ENCODE data around the gene ZNF565.

Gene ZNF565

GRCh38 chr19:36160821-36161596 lies 53.5 kb downstream of the ZNF565 start:
- Histone ChIP-seq H3F3A (ENCODE audit: low read depth) (no peaks in the 10 kb centered on the region), H3K36me3 (ENCODE audit: insufficient read depth, low read length) (no peaks in the 10 kb centered on the region), H3K4me1 (ENCODE audit: insufficient read depth, low read length, poor library complexity, severe bottlenecking) (no peaks in the 10 kb centered on the region), H3K9ac (ENCODE audit: low read depth, low read length, poor library complexity, severe bottlenecking) (no peak overlapping the region), H2AFZ (ENCODE audit: low read length) (no peak overlapping the region), H3K4me3 (ENCODE audit: low read length, poor library complexity, severe bottlenecking) (no peak overlapping the region), H3K79me2 (ENCODE audit: insufficient read depth, low read length) (no peaks in the 10 kb centered on the region), H3K4me2 (ENCODE audit: low read depth, low read length, poor library complexity, severe bottlenecking) (no peak overlapping the region), H4K20me1 (ENCODE audit: insufficient read depth, low read length, poor library complexity, severe bottlenecking) (no peaks in the 10 kb centered on the region), H3K27me3 (ENCODE audit: insufficient read depth, low read length, poor library complexity, severe bottlenecking) (no peaks in the 10 kb centered on the region), H3K9me2 (replicated peaks; ENCODE audit: low read depth, low read length) (no peaks in the 10 kb centered on the region), H3K9me3 (ENCODE audit: insufficient read depth, low read depth, low read length) (no peaks in the 10 kb centered on the region)
- TF ChIP-seq CTCF (conservative IDR thresholded peaks at IDR 0.05; ENCODE audit: low read length) = no peak
- TF ChIP-seq EZH2phosphoT487 (IDR thresholded peaks at IDR 0.05; ENCODE audit: borderline replicate concordance) = no peak

- no peaks in the 10 kb centered on the region for H3K79me2 ChIP-seq (ENCODE audit: insufficient read depth, low read length)
- H2AFZ ChIP-seq (ENCODE audit: low read length) = no peak overlapping the region
- peaks cover 22% of the 10 kb centered on the region; the same call in 1 of the 2 replicates for H3K36me3 ChIP-seq (ENCODE audit: insufficient read depth, low read length)
- H3K4me2 ChIP-seq (ENCODE audit: low read depth, low read length, poor library complexity, severe bottlenecking) = no peak overlapping the region
- no peaks in the 10 kb centered on the region for H3K9me3 ChIP-seq (ENCODE audit: insufficient read depth, low read depth, low read length)
- TF ChIP-seq EZH2phosphoT487 (IDR thresholded peaks at IDR 0.05; ENCODE audit: borderline replicate concordance) = no peak
- peaks cover 3% of the 10 kb centered on the region for H4K20me1 ChIP-seq (ENCODE audit: insufficient read depth, low read length, poor library complexity, severe bottlenecking)
- H3K27me3 ChIP-seq (ENCODE audit: insufficient read depth, low read length, poor library complexity, severe bottlenecking) = no peaks in the 10 kb centered on the region
- no peaks in the 10 kb centered on the region for H3F3A ChIP-seq (ENCODE audit: low read depth)
- H3K9ac ChIP-seq (ENCODE audit: low read depth, low read length, poor library complexity, severe bottlenecking) = no peak overlapping the region
- no peaks in the 10 kb centered on the region for H3K9me2 ChIP-seq (replicated peaks; ENCODE audit: low read depth, low read length)
- H3K4me3 ChIP-seq (ENCODE audit: low read length, poor library complexity, severe bottlenecking) = no peak overlapping the region
- no peaks in the 10 kb centered on the region for H3K4me1 ChIP-seq (ENCODE audit: insufficient read depth, low read length, poor library complexity, severe bottlenecking)
Measured at GRCh38 chr19:36153126-36153525, 61.3 kb downstream of the ZNF565 start.

GRCh38 chr19:36152352-36153091 lies 61.9 kb downstream of the ZNF565 start, which contains the start of gene COX7A1:
Gene COX7A1, minus strand, starts transcription at chr19:36152447. Its CDS starts 40 bp downstream, at chr19:36152407.
- H3K4me2 ChIP-seq (ENCODE audit: low read depth, low read length, poor library complexity, severe bottlenecking) = no peak within 1 kb of the TSS
- no peak within 1 kb of the TSS for H3K9ac ChIP-seq (ENCODE audit: low read depth, low read length, poor library complexity, severe bottlenecking)
- no peak within 1 kb of the TSS for H3K4me3 ChIP-seq (ENCODE audit: low read length, poor library complexity, severe bottlenecking)

More at GRCh38 chr19:36152352-36153091, 61.9 kb downstream of the ZNF565 start, which contains the start of gene COX7A1:
- Histone ChIP-seq H4K20me1 (ENCODE audit: insufficient read depth, low read length, poor library complexity, severe bottlenecking) (peaks cover 3% of the 10 kb centered on the region), H3F3A (ENCODE audit: low read depth) (no peaks in the 10 kb centered on the region), H3K36me3 (ENCODE audit: insufficient read depth, low read length) (peaks cover 22% of the 10 kb centered on the region; the same call in 1 of the 2 replicates), H3K9me2 (replicated peaks; ENCODE audit: low read depth, low read length) (no peaks in the 10 kb centered on the region), H3K9me3 (ENCODE audit: insufficient read depth, low read depth, low read length) (no peaks in the 10 kb centered on the region), H3K4me1 (ENCODE audit: insufficient read depth, low read length, poor library complexity, severe bottlenecking) (no peaks in the 10 kb centered on the region), H3K27me3 (ENCODE audit: insufficient read depth, low read length, poor library complexity, severe bottlenecking) (no peaks in the 10 kb centered on the region), H3K79me2 (ENCODE audit: insufficient read depth, low read length) (no peaks in the 10 kb centered on the region), H2AFZ (ENCODE audit: low read length) (no peak within 1 kb of the TSS)
- TF ChIP-seq CTCF (conservative IDR thresholded peaks at IDR 0.05; ENCODE audit: low read length) = no peak
- TF ChIP-seq EZH2phosphoT487 (IDR thresholded peaks at IDR 0.05; ENCODE audit: borderline replicate concordance) = no peak
